IPS-20b (cell line): ENCODE results near the gene GARIN5B.
A peak's percentile ranks its signal among the peaks of the same experiment; 100 is the strongest.

ENCODE experiments used
- H3K27ac ChIP-seq: one replicate; pipeline ENCODE4 v1.5.1; 2013; ENCODE audit warnings: low read length
- H3K27me3 ChIP-seq: 2 replicates; pipeline ENCODE4 v1.6.1; 2013; ENCODE audit warnings: mild to moderate bottlenecking, low read length, inconsistent platforms; ENCODE audit not compliant: insufficient read depth
- H3K36me3 ChIP-seq: 2 replicates; pipeline ENCODE4 v1.6.1; 2013; ENCODE audit warnings: low read depth, mild to moderate bottlenecking, inconsistent platforms, low read length, moderate library complexity; ENCODE audit not compliant: insufficient read depth
- H3K4me1 ChIP-seq: 2 replicates; pipeline ENCODE4 v1.6.1; 2013; ENCODE audit warnings: mild to moderate bottlenecking, control low read depth, inconsistent platforms, low read length, moderate library complexity; ENCODE audit not compliant: insufficient read depth
- H3K4me3 ChIP-seq: 2 replicates; pipeline ENCODE4 v1.5.1; 2013; ENCODE audit warnings: mild to moderate bottlenecking, low read length, inconsistent platforms
- H3K9ac ChIP-seq: 2 replicates; pipeline ENCODE4 v1.6.1; 2013; ENCODE audit warnings: low read depth, mild to moderate bottlenecking, inconsistent platforms, low read length, moderate library complexity
- H3K9me3 ChIP-seq: 2 replicates; pipeline ENCODE4 v1.6.1; 2013; ENCODE audit warnings: mild to moderate bottlenecking, low read depth, low read length, inconsistent platforms; ENCODE audit not compliant: insufficient read depth

Gene GARIN5B

GRCh38 chr19:55385724-55386492 lies 22.8 kb upstream of the GARIN5B start, which contains the start of gene RPL28:
RPL28 (plus strand) TSS chr19:55385932; CDS start chr19:55386358, 426 bp downstream.
- Histone ChIP-seq H3K36me3 (peaks cover 42% of the 10 kb centered on the region), H3K27ac (peak within 1 kb of the TSS; percentile 87), H3K4me3 (peak within 1 kb of the TSS; percentile 99), H3K9ac (peak within 1 kb of the TSS; percentile 100), H3K4me1 (peaks cover 31% of the 10 kb centered on the region), H3K9me3 (no peaks in the 10 kb centered on the region), H3K27me3 (peaks cover 21% of the 10 kb centered on the region)

GRCh38 chr19:55384920-55385723 lies 22.1 kb upstream of the GARIN5B start:
- H3K36me3 ChIP-seq, result peaks cover 38% of the 10 kb centered on the region
- no peaks in the 10 kb centered on the region for H3K9me3 ChIP-seq
- peak overlapping the region; percentile 100; the same call in 1 of the 2 replicates for H3K9ac ChIP-seq
- H3K4me3 ChIP-seq, result peak overlapping the region; percentile 99
- H3K27ac ChIP-seq, result peak overlapping the region; percentile 71
- H3K27me3 ChIP-seq, result peaks cover 21% of the 10 kb centered on the region
- peaks cover 31% of the 10 kb centered on the region for H3K4me1 ChIP-seq

- Histone ChIP-seq H3K27me3 (peaks cover 27% of the 10 kb centered on the region), H3K9ac (peak within 1 kb of the TSS; percentile 100; the same call in 1 of the 2 replicates), H3K27ac (peak within 1 kb of the TSS; percentile 71), H3K36me3 (peaks cover 30% of the 10 kb centered on the region), H3K4me1 (peaks cover 28% of the 10 kb centered on the region), H3K4me3 (peak within 1 kb of the TSS; percentile 99), H3K9me3 (no peaks in the 10 kb centered on the region)
Measured at GRCh38 chr19:55384131-55384919, 21.3 kb upstream of the GARIN5B start, which contains the start of gene TMEM238. TMEM238 (minus strand) TSS chr19:55384292; CDS start chr19:55384259, 33 bp downstream.

GRCh38 chr19:55383279-55384130 lies 20.4 kb upstream of the GARIN5B start:
- H3K36me3 ChIP-seq, result peaks cover 22% of the 10 kb centered on the region
- H3K27ac ChIP-seq, result no peak overlapping the region
- peak overlapping the region; percentile 66; the same call in 1 of the 2 replicates for H3K9ac ChIP-seq
- H3K9me3 ChIP-seq, result no peaks in the 10 kb centered on the region
- peaks cover 21% of the 10 kb centered on the region for H3K4me1 ChIP-seq
- peak overlapping the region; percentile 99 for H3K4me3 ChIP-seq
- peaks cover 36% of the 10 kb centered on the region for H3K27me3 ChIP-seq

- Histone ChIP-seq H3K9me3 (no peaks in the 10 kb centered on the region), H3K27me3 (peaks cover 45% of the 10 kb centered on the region), H3K4me3 (peak overlapping the region; percentile 68; the same call in 1 of the 2 replicates), H3K27ac (no peak overlapping the region), H3K36me3 (peaks cover 13% of the 10 kb centered on the region), H3K4me1 (peaks cover 14% of the 10 kb centered on the region), H3K9ac (no peak overlapping the region)
Measured at GRCh38 chr19:55382522-55383054, 19.5 kb upstream of the GARIN5B start.

GRCh38 chr19:55382013-55382412 lies 19.0 kb upstream of the GARIN5B start:
- peaks cover 8% of the 10 kb centered on the region for H3K4me1 ChIP-seq
- H3K27ac ChIP-seq, result no peak overlapping the region
- peaks cover 7% of the 10 kb centered on the region for H3K36me3 ChIP-seq
- H3K9ac ChIP-seq, result no peak overlapping the region
- H3K4me3 ChIP-seq, result no peak overlapping the region
- H3K27me3 ChIP-seq, result peaks cover 51% of the 10 kb centered on the region
- no peaks in the 10 kb centered on the region for H3K9me3 ChIP-seq

- Histone ChIP-seq H3K27ac (no peak overlapping the region), H3K9ac (no peak overlapping the region), H3K36me3 (no peaks in the 10 kb centered on the region), H3K4me3 (no peak overlapping the region), H3K27me3 (peaks cover 75% of the 10 kb centered on the region), H3K4me1 (peaks cover 13% of the 10 kb centered on the region; the same call in 1 of the 2 replicates), H3K9me3 (no peaks in the 10 kb centered on the region)
Measured at GRCh38 chr19:55379174-55379573, 16.1 kb upstream of the GARIN5B start.

GRCh38 chr19:55377356-55378131 lies 14.5 kb upstream of the GARIN5B start:
- no peaks in the 10 kb centered on the region for H3K9me3 ChIP-seq
- H3K27ac ChIP-seq, result no peak overlapping the region
- peak overlapping the region; percentile 37; the same call in 1 of the 2 replicates for H3K9ac ChIP-seq
- peaks cover 82% of the 10 kb centered on the region for H3K27me3 ChIP-seq
- peaks cover 20% of the 10 kb centered on the region for H3K4me1 ChIP-seq
- peak overlapping the region; percentile 60 for H3K4me3 ChIP-seq
- H3K36me3 ChIP-seq, result no peaks in the 10 kb centered on the region

GRCh38 chr19:55376241-55376933 lies 13.3 kb upstream of the GARIN5B start, which contains the start of gene TMEM190:
TMEM190 (plus strand) TSS chr19:55376826; CDS start chr19:55376854, 28 bp downstream.
- H3K9me3 ChIP-seq, result no peaks in the 10 kb centered on the region
- H3K4me1 ChIP-seq, result peaks cover 20% of the 10 kb centered on the region
- peaks cover 82% of the 10 kb centered on the region for H3K27me3 ChIP-seq
- peak within 1 kb of the TSS; percentile 60 for H3K4me3 ChIP-seq
- no peak within 1 kb of the TSS for H3K27ac ChIP-seq
- peak within 1 kb of the TSS; percentile 37; the same call in 1 of the 2 replicates for H3K9ac ChIP-seq
- no peaks in the 10 kb centered on the region for H3K36me3 ChIP-seq
